ENCODE measurements around the gene MSH4. TPM values are rescaled to one million over a fixed set of nuclear protein-coding genes. Genes with fewer than 3 reads are reported as not detected.

The MSH4 gene
- polyA plus RNA-seq, 1 donor (not counting 4 experiments of a cell fraction or from before 2014, with no cell fraction given), result 0.13 TPM

DNA sequence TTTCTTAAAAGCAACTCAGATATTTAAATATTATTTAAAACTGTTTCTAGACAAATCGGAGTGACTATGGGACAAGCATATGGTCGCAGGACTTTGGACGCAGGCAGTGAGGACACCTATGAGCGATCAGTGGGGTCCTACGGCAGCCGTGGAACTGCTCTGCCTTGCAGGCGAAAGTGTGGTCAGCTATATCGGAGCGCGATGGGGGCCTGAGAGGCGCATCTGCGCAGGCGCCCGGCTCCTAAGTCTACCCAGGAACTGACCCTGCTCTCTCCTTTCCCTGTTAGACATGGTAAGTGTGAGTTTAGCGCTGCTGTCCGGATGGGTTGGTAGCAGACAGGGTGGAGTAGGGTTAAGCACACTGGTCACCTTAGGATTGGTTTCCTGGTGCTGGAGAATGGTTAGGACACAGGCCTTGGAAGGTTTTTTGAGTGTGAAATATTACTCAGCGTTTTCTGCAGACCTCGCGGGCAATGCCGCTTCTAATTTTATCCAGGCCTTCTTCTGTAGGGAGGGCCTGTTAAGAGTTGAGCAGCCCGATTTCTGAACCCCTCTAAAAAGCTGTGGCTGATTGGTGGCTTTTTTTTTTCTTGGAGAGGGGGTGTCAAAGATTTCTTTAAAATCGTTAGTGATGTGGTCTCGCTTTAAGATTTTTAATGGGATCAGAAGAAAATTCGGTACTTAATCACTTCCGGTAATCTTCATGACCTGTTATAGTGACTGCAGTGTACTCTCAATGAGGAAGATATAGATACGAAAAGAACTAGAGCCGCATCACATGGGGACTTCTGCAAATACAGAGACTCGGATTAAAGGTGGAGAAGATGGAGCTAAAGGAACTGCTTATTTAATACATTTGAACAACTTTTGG, 10.5 kb upstream of the MSH4 start, which contains the start of gene RABGGTB:
Gene RABGGTB (plus strand): TSS at position 274 of the 871 bp plus-strand sequence. CDS start 16 bp downstream, at position 290.
- Histone ChIP-seq H3K9ac (ENCODE audit: control insufficient read depth, extremely low read depth, insufficient read depth, low read length) (peak within 1 kb of the TSS; percentile 90), H3K9me3 (ENCODE audit: control insufficient read depth, low read depth, low read length) (no peaks in the 10 kb centered on the region), H3K27ac (ENCODE audit: control insufficient read depth, insufficient read depth, low read length) (peak within 1 kb of the TSS; percentile 88), H3K27me3 (ENCODE audit: control insufficient read depth, extremely low read depth, insufficient read depth, low read length) (no peaks in the 10 kb centered on the region), H4K20me1 (ENCODE audit: control insufficient read depth, extremely low read depth, insufficient read depth, low read length) (peaks cover 18% of the 10 kb centered on the region), H3K4me3 (ENCODE audit: control insufficient read depth in 2 of 3, extremely low read depth in 1 of 3, insufficient read depth in 2 of 3, low read depth in 1 of 3, low read length in 3 of 3) (peak within 1 kb of the TSS; percentile 65 to 83 (median 80)), H3K36me3 (ENCODE audit: control insufficient read depth in 2 of 2, extremely low read depth in 1 of 2, insufficient read depth in 2 of 2, low read length in 2 of 2) (peaks cover 6 to 26% of the 10 kb centered on the region in 2 experiments), H2AFZ (ENCODE audit: control insufficient read depth, low read length) (peak within 1 kb of the TSS; percentile 94), H3K79me2 (ENCODE audit: control insufficient read depth, insufficient read depth, low read length) (peaks cover 51% of the 10 kb centered on the region), H3K9me1 (ENCODE audit: control insufficient read depth, extremely low read depth, insufficient read depth, low read length) (no peaks in the 10 kb centered on the region), H3K4me1 (ENCODE audit: control insufficient read depth, extremely low read depth, insufficient read depth, low read length) (peaks cover 20% of the 10 kb centered on the region), H3K4me2 (ENCODE audit: control insufficient read depth, extremely low read depth, insufficient read depth, low read depth, low read length) (peak within 1 kb of the TSS; percentile 96)
- DNase-seq (ENCODE audit: low read depth, low spot score) (peak; percentile 80), FAIRE-seq (peak; percentile 77)
- TF ChIP-seq CTCF (optimal IDR thresholded peaks at IDR 0.05 in 1 of 3, IDR thresholded peaks at IDR 0.05 in 1 of 3, conservative IDR thresholded peaks at IDR 0.05 in 1 of 3; ENCODE audit: extremely low read depth in 1 of 3, insufficient read depth in 2 of 3, low read length in 3 of 3) (no peak), EZH2 (IDR thresholded peaks at IDR 0.05; ENCODE audit: low read length) (no peak)
- dilution Hi-C loops (cut with MboI; ENCODE audit: extremely low pct_ligation_motif_present, low sequenced_read_pairs), result no loop called here

DNA sequence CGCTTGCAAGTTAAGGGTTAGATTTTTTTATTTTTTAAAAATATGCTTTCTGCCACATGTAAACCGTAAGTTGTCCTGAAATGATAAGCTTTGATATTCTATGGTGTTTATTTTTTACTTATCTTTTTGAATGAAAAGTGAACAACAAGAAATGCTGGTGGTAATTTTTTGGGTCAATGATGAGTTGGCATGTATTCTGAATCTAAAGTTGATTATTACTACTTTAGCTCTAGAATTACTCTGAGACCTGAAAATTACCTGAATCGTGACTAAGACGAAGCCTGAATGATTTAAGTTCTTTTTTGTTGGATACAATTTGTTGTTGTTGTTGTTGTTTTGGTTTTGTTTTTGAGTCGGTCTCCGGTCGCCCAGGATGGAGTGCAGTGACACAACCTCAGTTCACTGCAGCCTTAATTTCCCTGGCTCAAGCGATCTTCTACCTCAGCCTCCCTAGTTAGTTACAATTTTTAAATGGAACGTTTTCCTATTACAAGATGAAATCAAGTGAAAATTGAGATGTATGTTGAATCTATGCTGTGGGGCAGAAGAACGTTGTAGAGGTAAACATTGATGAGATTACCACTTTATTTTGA, 9.7 kb upstream of the MSH4 start:
- dilution Hi-C loops (cut with MboI; ENCODE audit: extremely low pct_ligation_motif_present, low sequenced_read_pairs), result no loop called here
- Histone ChIP-seq H3K27me3 (ENCODE audit: control insufficient read depth, extremely low read depth, insufficient read depth, low read length) (no peaks in the 10 kb centered on the region), H3K79me2 (ENCODE audit: control insufficient read depth, insufficient read depth, low read length) (peaks cover 56% of the 10 kb centered on the region), H3K4me3 (ENCODE audit: control insufficient read depth in 2 of 3, extremely low read depth in 1 of 3, insufficient read depth in 2 of 3, low read depth in 1 of 3, low read length in 3 of 3) (peak overlapping the region; percentile 65 to 83 (median 80)), H3K9me3 (ENCODE audit: control insufficient read depth, low read depth, low read length) (no peaks in the 10 kb centered on the region), H3K4me2 (ENCODE audit: control insufficient read depth, extremely low read depth, insufficient read depth, low read depth, low read length) (peak overlapping the region; percentile 92), H3K36me3 (ENCODE audit: control insufficient read depth in 2 of 2, extremely low read depth in 1 of 2, insufficient read depth in 2 of 2, low read length in 2 of 2) (peaks cover 9 to 32% of the 10 kb centered on the region in 2 experiments), H4K20me1 (ENCODE audit: control insufficient read depth, extremely low read depth, insufficient read depth, low read length) (peaks cover 24% of the 10 kb centered on the region), H2AFZ (ENCODE audit: control insufficient read depth, low read length) (no peak overlapping the region), H3K9me1 (ENCODE audit: control insufficient read depth, extremely low read depth, insufficient read depth, low read length) (no peaks in the 10 kb centered on the region), H3K27ac (ENCODE audit: control insufficient read depth, insufficient read depth, low read length) (peak overlapping the region; percentile 88), H3K4me1 (ENCODE audit: control insufficient read depth, extremely low read depth, insufficient read depth, low read length) (peaks cover 20% of the 10 kb centered on the region), H3K9ac (ENCODE audit: control insufficient read depth, extremely low read depth, insufficient read depth, low read length) (peak overlapping the region; percentile 90)
- TF ChIP-seq CTCF (optimal IDR thresholded peaks at IDR 0.05 in 1 of 3, IDR thresholded peaks at IDR 0.05 in 1 of 3, conservative IDR thresholded peaks at IDR 0.05 in 1 of 3; ENCODE audit: extremely low read depth in 1 of 3, insufficient read depth in 2 of 3, low read length in 3 of 3) (no peak), EZH2 (IDR thresholded peaks at IDR 0.05; ENCODE audit: low read length) (no peak)
- DNase-seq (ENCODE audit: low read depth, low spot score) (no peak), FAIRE-seq (no peak)
